GM21381 (cell line): ENCODE results near the gene MTX2.
"Not testable (repeated sequence)": the region's sequence is repeated elsewhere in the genome, so short reads cannot be mapped to it uniquely, and the experiment has no call there.

Experiments
- ATAC-seq: cut with Tn5 transposase; IDR thresholded peaks from one replicate; pipeline ENCODE4 v1.9.1; 2021; ENCODE audit warnings: mild to moderate bottlenecking, moderate library complexity; ENCODE audit not compliant: unreplicated experiment

The MTX2 gene

GRCh38 chr2:176370467-176371171 is 101.4 kb downstream of the MTX2 start:
- no peak for ATAC-seq

- ATAC-seq: not testable (repeated sequence)
Measured at GRCh38 chr2:176373155-176373554, 103.9 kb downstream of the MTX2 start.

GRCh38 chr2:176378323-176378722 is 109.1 kb downstream of the MTX2 start:
- ATAC-seq: no peak

- no peak for ATAC-seq
Measured at GRCh38 chr2:176380341-176380740, 111.1 kb downstream of the MTX2 start.

GRCh38 chr2:176383100-176383499 is 113.9 kb downstream of the MTX2 start:
- no peak for ATAC-seq

DNA sequence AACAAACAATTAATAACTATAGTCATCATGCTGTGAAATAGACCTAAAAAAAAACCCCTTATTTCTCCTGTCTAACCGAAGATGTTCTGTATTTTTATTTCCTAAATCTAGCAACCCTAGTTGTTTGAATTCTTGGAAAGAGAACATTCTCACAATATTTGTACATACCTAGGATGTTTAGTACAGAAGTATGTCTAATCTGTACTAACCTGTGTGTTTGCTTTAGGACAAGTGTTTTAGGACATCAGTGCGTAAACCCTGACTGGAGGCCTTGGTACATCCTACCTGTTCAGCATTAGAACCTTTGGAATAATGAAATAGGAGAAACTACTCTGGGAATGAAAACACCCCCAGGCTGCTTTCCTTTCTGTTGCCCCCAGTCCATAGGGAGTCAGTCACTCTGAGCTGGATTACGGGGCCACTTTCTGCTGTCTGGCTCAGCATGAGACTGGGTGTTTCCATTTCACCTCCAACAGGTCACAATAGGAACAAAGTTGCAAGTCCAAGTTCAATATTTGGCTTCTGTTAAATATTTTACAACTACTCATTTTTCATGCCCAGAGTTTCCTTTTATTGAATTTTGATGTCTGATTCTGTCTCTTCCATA is 114.7 kb downstream of the MTX2 start:
- no peak for ATAC-seq

- ATAC-seq: no peak
Measured at GRCh38 chr2:176385219-176385759, 116.0 kb downstream of the MTX2 start.

- ATAC-seq: no peak
Measured at GRCh38 chr2:176385838-176386237, 116.6 kb downstream of the MTX2 start.
